Mammary epithelial cell (primary cell): ENCODE results near the gene FBXL15.

Experiments
- CTCF ChIP-seq, 2 donors: IDR thresholded peaks in 1 of 2; conservative IDR thresholded peaks in 1 of 2; 2 replicates each; pipeline ENCODE4 v1.5.1; 2011 to 2012; ENCODE audit warnings: inconsistent platforms in 2 of 2, low read length in 2 of 2, mild to moderate bottlenecking in 2 of 2, control low read depth in 1 of 2, low read depth in 1 of 2; ENCODE audit not compliant: insufficient read depth in 1 of 2; ENCODE audit errors: extremely low read depth in 1 of 2
- EZH2 ChIP-seq: IDR thresholded peaks from 2 replicates; pipeline ENCODE4 v1.6.1; 2012; ENCODE audit warnings: low read length, inconsistent platforms, borderline replicate concordance

DNA sequence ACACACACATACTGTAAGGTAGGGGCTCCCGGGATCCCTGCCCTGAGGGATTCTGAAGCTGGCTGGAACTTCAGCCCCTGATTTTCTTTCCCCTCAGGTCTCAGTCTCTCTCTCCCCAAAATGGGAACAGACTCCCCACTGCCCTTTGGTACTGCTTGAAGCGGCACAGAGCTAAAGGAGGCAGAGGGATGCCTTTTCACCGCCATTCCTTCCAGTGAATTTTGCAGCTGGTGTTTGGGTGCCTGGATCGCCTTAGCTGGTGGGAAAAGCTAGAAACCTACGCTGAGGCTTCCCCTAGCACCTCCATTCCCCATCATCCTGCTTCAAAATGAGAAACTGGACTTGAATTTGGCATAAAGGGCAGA is 14.5 kb downstream of the FBXL15 start:
- no peak for TF ChIP-seq CTCF (conservative IDR thresholded peaks at IDR 0.05 in 1 of 2, IDR thresholded peaks at IDR 0.05 in 1 of 2; ENCODE audit: extremely low read depth in 1 of 2, insufficient read depth in 1 of 2, low read depth in 1 of 2, low read length in 2 of 2)
- no peak for TF ChIP-seq EZH2
